Kidney (tissue), 14 donors: Measurements from ENCODE around the gene IDUA. TPM values are rescaled to one million over a fixed set of nuclear protein-coding genes. Genes with fewer than 3 reads are reported as not detected.

Source experiments
- DNase-seq, 5 donors: peaks; one replicate each; pipeline ENCODE4 v3.0.0-alpha.2; 2013 to 2020
- FAIRE-seq: peaks from 2 replicates; lab custom pipeline; 2012; peaks lifted over from hg19 to GRCh38; lab: Jason Lieb, UNC
- H3K27ac ChIP-seq, 2 donors: one replicate each; pipeline ENCODE4 v1.7.0; 2013; ENCODE audit warnings: low read depth in 2 of 2, low read length in 2 of 2, inconsistent platforms in 1 of 2
- H3K27me3 ChIP-seq: one replicate; pipeline ENCODE4 v1.7.1; 2013; ENCODE audit warnings: low read length, inconsistent platforms; ENCODE audit not compliant: control insufficient read depth, insufficient read depth
- H3K36me3 ChIP-seq, 3 donors: one replicate each; pipeline versions ENCODE4 v1.7.0 to v1.7.1; 2013; ENCODE audit warnings: low read length in 3 of 3, control low read depth in 1 of 3, inconsistent platforms in 1 of 3; ENCODE audit not compliant: insufficient read depth in 3 of 3, control insufficient read depth in 2 of 3
- H3K4me1 ChIP-seq, 3 donors: one replicate each; pipeline versions ENCODE4 v1.7.0 to v1.7.1; 2013; ENCODE audit warnings: low read length in 3 of 3, inconsistent platforms in 1 of 3, low read depth in 1 of 3; ENCODE audit not compliant: control insufficient read depth in 2 of 3, insufficient read depth in 2 of 3
- H3K4me3 ChIP-seq, 3 donors: one replicate each; pipeline versions ENCODE4 v1.7.0 to v1.8.1; 2013; ENCODE audit warnings: low read length in 3 of 3, control low read depth in 1 of 3, inconsistent platforms in 1 of 3
- H3K9ac ChIP-seq, 3 donors: one replicate each; pipeline versions ENCODE4 v1.7.0 to v1.7.1; 2013; ENCODE audit warnings: low read length in 3 of 3, control low read depth in 1 of 3, inconsistent platforms in 1 of 3
- H3K9me3 ChIP-seq, 3 donors: one replicate each; pipeline versions ENCODE4 v1.7.0 to v1.7.1; 2013; ENCODE audit warnings: low read length in 3 of 3, control low read depth in 1 of 3, inconsistent platforms in 1 of 3; ENCODE audit not compliant: control insufficient read depth in 2 of 3, insufficient read depth in 1 of 3
- CTCF ChIP-seq: IDR thresholded peaks from 3 replicates; pipeline ENCODE4 v1.5.1; 2012; ENCODE audit warnings: mild to moderate bottlenecking, moderate library complexity, borderline replicate concordance; ENCODE audit not compliant: insufficient read depth; ENCODE audit errors: extremely low read depth
- intact Hi-C: fragments of 100-400 bp; cut with DNase I; formaldehyde crosslinking; loops from one replicate; pipeline ENCODE4 v1.11.1; 2022
- polyA plus RNA-seq: library from polyadenylated mRNA; stranded (reverse); fragments of 350-450 nt; fragmentation: Illumina TruSeq; extraction: RNeasy Lipid Tissue Mini Kit (QIAGEN cat#74804); gene quantifications from one replicate; pipeline ENCODE4 v1.2.3, GENCODE V29; 2014; ENCODE audit warnings: low read depth, low replicate concordance; ENCODE audit not compliant: insufficient read depth
- total RNA-seq: library from RNA; stranded (reverse); fragmentation: NEBNext Ultra II Directional; extraction: Animal tissue kit (Norgen Biotek cat#: 25700); gene quantifications from one replicate; pipeline ENCODE4 v1.2.1, GENCODE V29; 2021
- donor health status: control.
- donor health status: control.
- donor health status: control.
- donor health status: control.
- donor health status: control.
- donor health status: DM: yes; HTN: yes; CAD: no.
- donor health status: Normal renal cell carcinoma (clear cell type).

The IDUA gene
- total and polyA plus RNA-seq, 2 donors from 2014 or later, result 11.9 to 58.5 TPM

- H3K9me3 ChIP-seq, result no peaks in the 10 kb centered on the region
- H3K27me3 ChIP-seq, result no peaks in the 10 kb centered on the region
- peaks cover 0 to 4% (median 4%) of the 10 kb centered on the region in 3 donors for H3K36me3 ChIP-seq
- peaks cover 0 to 42% (median 14%) of the 10 kb centered on the region in 3 donors for H3K4me1 ChIP-seq
- TF ChIP-seq CTCF, result no peak
- H3K9ac ChIP-seq, result no peak overlapping the region
- intact Hi-C loops, result no loop called here
- no peak overlapping the region for H3K4me3 ChIP-seq
- H3K27ac ChIP-seq, result no peak overlapping the region
- peak in 2 of 5 donors; percentile 47 to 75 for DNase-seq
- FAIRE-seq, result no peak
Measured at GRCh38 chr4:989722-990471, 3.1 kb downstream of the IDUA start.

GRCh38 chr4:990746-991367 lies 4.0 kb downstream of the IDUA start:
- peaks cover 0 to 39% (median 11%) of the 10 kb centered on the region in 3 donors for H3K4me1 ChIP-seq
- peaks cover 0 to 4% (median 4%) of the 10 kb centered on the region in 3 donors for H3K36me3 ChIP-seq
- intact Hi-C loops, result no loop called here
- no peaks in the 10 kb centered on the region for H3K9me3 ChIP-seq
- H3K4me3 ChIP-seq, result no peak overlapping the region
- no peak for TF ChIP-seq CTCF
- H3K27me3 ChIP-seq, result no peaks in the 10 kb centered on the region
- H3K9ac ChIP-seq, result no peak overlapping the region
- no peak overlapping the region for H3K27ac ChIP-seq
- peak in 2 of 5 donors; percentile 44 to 74 for DNase-seq
- FAIRE-seq, result no peak

GRCh38 chr4:991451-992296 lies 4.8 kb downstream of the IDUA start:
- DNase-seq, result peak in 2 of 5 donors; percentile 50 to 78
- H3K27ac ChIP-seq, result peak overlapping the region; percentile 89 to 97
- no peak for TF ChIP-seq CTCF
- H3K27me3 ChIP-seq, result no peaks in the 10 kb centered on the region
- FAIRE-seq, result no peak
- H3K4me1 ChIP-seq, result peaks cover 0 to 31% (median 8%) of the 10 kb centered on the region in 3 donors
- peak overlapping the region in 2 of 3 donors; percentile 64 to 87 for H3K9ac ChIP-seq
- intact Hi-C loops, result no loop called here
- H3K4me3 ChIP-seq, result peak overlapping the region in 2 of 3 donors; percentile 58 to 69
- H3K36me3 ChIP-seq, result peaks cover 0 to 4% (median 4%) of the 10 kb centered on the region in 3 donors
- H3K9me3 ChIP-seq, result no peaks in the 10 kb centered on the region
